Fibroblast of skin of right biceps (primary cell): Measurements from ENCODE around the gene CCDC3.
A peak's percentile ranks its signal among the peaks of the same experiment; 100 is the strongest.
"Not testable (repeated sequence)": the region's sequence is repeated elsewhere in the genome, so short reads cannot be mapped to it uniquely, and the experiment has no call there.

Experiments used
- DNase-seq: peaks from one replicate; pipeline ENCODE4 v3.0.0-alpha.2; 2013

Gene CCDC3

GRCh38 chr10:13001041-13001886 lies at the start of gene CCDC3:
Gene CCDC3, minus strand, starts transcription at chr10:13001713. Its CDS starts 143 bp downstream, at chr10:13001570.
- peak; percentile 14 for DNase-seq

DNA sequence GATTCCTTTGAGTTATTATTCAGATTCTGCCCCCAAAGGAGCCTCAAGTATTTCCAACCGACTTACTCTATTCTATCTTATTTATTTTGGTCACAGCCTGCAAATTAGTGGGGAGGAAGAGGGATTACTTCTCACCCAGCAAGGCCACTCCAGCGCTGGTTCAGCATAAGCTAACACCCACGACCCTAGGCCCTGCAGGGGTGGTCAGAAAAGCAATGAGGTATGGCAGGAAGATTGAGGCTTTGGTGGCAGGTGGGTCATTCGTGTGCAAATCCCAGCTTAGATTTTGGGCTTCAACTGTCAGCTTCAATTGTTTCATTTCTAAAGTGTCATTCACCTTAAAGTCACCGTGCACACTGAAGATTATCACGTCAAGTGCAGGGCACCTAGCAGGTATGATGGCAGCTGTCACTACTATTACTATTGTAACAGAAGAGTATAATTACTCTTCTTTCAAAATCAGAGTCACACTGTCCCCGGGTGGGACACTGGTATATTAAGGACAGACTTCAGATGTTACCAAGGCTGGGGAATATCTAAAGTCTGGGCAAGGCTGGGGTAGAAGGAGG lies 49.7 kb upstream of the CCDC3 start:
- no peak for DNase-seq

GRCh38 chr10:13049774-13050420 lies 48.4 kb upstream of the CCDC3 start:
- DNase-seq: no peak

DNA sequence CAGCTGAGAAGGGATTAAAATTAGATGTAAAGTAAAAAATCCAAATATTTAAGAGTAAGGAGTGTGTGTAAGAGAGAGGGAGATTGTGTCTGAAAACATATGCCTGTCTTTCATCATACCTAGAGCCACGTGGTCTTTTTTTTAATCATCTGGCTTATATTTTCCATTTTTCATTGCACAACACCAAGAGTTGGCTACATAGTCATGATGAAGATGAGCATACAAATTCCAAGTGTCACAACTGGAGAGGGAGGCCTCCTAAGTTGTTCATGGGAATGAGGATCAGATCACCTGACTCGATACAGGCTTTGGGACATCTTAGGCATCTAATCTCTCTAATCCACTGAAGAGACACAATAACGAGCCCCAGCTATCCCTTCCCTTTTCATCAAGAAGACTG lies 47.2 kb upstream of the CCDC3 start:
- no peak for DNase-seq

DNA sequence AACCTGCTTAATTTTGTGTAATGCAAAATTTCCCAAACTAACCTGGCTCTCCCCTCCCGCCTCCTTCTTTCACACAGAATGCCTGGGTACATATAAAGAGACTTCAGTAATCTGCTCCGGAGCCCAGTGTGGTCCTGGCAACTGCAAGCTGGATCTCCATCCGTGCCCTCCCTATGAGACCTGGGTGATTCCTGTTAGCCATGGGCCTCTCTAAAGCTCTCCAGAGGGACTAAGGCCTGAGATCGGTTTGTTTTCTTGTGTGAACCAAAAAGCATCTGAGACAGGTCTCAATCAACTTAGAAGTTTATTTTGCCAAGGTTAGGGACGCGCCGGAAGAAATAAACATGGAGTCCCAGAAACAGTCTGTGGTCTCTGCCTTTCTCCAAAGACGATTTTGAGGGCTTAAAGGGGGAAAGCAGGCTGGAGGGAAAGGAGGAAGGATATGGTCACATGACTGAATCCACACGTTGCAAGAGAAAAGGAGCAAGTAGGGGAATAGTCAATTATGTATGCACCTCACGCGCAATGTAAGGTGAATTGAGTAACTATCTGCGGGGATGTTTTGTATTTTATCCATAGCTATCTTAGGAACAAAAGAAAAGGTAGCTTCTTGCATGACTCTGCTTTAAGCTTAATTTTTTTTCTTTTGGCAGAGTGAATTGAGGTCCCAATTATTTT lies 46.2 kb upstream of the CCDC3 start:
- no peak for DNase-seq

- no peak for DNase-seq
These were observed 45.5 kb upstream of the CCDC3 start for GRCh38 chr10:13046851-13047528.

DNA sequence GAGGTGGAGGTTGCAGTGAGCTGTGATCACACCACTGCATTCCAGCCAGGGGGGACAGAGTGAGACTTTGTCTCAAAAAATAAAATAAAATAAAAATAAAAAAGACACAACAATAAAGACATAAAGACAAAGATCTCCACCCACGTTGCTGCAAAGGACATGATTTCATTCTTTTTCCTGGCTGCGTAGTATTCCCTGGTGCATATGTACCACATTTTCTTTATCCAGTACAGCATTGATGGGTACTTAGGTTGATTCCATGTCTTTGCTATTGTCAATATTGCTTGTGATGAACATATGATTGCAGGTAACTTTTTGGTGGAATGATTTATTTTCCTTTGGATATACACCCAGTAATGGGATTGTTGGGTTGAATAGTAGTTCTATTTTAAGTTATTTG lies 42.0 kb upstream of the CCDC3 start:
- no peak for DNase-seq

DNA sequence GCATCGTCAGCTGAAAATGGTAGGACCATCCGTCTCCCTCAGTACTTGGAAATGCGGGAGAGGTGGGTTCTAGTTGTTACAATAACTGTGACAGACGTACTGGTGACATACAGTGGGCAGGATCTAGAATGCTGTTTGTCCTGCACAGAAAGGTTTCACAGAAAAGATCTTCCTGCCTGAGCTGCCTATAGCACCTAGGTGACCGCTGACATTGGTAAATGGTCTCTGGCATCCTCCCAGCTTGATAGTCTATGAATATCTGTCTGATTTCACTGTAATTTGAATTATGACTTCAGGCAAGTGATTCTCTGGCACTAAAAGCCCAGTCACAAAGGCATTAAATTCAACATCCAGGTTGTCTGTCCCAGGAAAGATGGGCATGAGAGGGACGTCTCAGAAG lies 38.2 kb upstream of the CCDC3 start:
- no peak for DNase-seq

DNA sequence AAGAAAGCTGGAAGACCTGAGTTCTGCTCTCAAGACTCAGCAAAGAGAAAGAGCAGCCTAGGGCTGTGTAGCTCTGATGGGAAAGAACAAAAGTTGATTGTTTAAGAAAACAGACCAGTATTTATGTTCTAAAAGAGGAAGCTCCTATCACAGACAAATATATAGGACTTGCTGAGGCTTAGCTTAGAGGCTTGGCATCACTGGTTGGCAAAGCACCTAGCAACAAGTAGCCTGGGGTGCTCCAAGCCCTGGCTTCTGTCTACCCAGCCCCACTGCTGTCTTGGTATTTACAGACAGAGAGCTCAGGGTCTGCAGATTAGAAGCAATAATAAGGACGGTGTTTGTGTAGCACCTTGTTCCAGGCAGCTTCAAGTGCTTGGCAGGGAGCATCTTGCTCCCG lies 36.9 kb upstream of the CCDC3 start:
- DNase-seq: no peak

- DNase-seq: no peak
These were observed 36.3 kb upstream of the CCDC3 start for GRCh38 chr10:13037832-13038231.

DNA sequence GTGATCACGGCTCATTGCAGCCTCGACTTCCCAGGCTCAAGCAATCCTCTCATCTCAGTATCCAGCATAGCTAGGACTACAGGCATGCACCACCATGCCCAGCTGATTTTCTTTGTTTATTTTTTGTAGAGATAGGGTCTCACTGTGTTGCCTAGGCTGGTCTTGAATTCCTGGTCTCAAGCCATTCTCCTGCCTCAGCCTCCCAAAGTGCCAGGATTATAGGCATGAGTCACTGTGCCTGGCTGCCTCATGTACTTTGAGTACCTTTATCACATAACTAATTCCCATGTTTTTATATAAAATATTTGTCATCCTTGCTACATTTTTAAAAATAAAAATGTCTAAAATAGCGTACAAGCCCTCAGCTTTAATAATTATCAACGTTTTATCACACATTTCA lies 35.3 kb upstream of the CCDC3 start:
- no peak for DNase-seq

DNA sequence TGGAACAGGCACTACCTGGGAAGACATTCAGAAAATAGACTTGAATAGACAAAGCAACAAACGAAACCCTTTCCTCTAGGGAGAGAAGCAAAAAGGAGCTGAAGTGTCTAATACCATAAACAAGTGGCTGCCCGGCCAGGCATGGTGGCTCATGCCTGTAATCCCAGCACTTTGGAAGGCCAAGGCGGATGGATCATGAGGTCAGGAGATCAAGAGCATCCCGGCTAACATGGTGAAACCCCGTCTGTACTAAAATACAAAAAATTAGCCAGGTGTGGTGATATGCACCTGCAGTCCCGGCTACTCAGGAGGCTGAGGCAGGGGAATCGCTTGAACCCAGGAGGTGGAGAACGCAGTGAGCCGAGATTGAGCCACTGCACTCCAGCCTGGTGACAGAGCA lies 34.2 kb upstream of the CCDC3 start:
- not testable (repeated sequence) for DNase-seq

DNA sequence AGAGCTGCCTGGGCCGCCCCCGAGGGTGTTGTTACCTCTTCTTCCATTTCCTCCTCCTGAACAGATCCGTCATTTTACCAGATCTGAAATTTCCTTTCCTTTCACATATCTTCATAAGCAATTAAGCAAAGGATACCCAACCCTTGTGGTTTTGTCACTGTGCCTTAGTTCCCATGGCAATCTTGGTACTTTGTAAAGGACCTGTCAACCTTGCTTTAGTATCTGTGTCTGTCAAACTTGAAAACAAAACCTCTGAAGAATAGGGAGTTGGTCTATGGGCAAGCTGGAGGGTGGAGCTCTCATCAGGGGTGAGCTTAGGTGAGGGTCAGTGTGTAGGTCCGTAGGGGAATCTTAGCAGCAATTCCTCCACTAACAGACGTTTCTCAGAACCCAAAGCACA lies 25.4 kb upstream of the CCDC3 start:
- no peak for DNase-seq

- DNase-seq: no peak
These were observed 22.2 kb upstream of the CCDC3 start for GRCh38 chr10:13023754-13024153.

DNA sequence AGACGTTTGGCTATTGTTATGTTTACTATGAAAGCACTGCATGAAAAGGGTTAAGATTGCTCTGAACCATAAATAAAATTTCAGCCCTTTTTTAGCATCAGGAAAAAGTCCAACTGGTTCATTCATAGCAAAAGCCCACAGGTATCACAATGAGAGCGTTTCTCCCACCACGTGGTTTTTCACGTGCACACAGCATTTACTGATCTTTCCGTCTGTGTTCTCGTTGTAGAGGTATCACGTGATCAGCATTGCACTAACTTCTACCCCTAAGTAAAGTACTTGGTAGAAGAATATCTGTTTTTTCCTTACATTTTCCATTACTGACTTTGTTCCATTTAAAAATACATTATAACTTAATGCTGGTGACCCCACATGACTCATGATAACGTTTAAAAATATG lies 17.8 kb upstream of the CCDC3 start:
- DNase-seq: no peak

DNA sequence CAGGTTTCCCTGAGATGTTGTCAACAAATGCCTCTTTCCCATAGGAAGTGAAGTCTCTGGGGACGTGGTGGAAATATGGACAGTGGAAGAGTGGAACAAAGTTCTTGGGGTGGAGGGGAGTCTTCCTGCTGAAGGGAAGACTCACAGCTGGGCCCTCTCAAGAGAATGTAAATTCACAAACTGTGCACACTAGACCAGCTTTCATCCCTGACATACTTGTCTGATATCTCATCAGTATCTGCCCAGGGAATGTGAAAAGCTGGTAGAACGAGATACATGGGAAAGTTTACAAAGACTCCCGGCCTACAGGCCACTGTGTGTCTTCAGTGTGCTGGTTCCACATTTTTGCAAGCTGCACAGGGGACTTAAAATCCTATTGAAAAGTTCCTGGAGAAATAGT lies 16.7 kb upstream of the CCDC3 start:
- peak; percentile 8 for DNase-seq

GRCh38 chr10:13016886-13017285 lies 15.4 kb upstream of the CCDC3 start:
- DNase-seq: no peak

DNA sequence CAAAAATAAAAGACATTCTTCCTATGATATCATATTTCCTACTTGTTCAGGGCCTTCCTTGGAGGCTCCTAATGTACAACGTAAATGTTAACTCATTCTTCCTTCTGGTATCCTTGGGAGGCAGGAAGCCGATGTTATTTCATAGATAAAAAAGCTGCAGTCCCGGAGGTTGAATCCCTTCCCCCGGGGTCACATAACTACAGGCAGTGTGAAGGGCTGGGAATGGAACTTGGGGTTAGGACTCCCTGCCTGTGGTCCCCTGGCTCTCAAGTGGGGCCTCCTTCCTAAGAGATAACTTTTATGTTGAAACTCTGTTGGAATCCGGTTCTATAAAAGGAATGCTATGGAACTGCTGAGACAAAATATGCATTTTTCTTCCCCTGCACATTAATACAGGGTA lies 14.9 kb upstream of the CCDC3 start:
- peak; percentile 16 for DNase-seq

DNA sequence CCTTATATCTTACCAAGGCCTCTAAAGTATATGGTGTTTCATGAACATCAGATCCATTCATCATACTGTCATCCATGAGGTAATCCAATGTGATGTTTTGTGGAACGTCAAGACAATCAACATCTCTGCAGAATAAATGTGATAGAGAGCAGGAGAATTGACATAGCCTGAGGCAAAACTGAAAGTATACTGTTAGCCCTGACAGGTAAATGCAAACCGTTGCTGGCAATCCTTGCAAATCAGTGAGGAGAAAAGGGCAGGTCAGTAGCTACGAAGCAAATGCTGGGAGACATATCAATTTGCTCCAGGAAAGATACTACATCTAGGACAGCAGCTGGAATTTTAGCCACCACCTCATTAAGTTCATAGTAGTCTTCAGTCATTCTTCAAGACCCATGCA lies 4.5 kb upstream of the CCDC3 start:
- no peak for DNase-seq

GRCh38 chr10:13003759-13004158 lies 2.2 kb upstream of the CCDC3 start:
- DNase-seq: no peak

- peak; percentile 11 for DNase-seq
These were observed 1.5 kb upstream of the CCDC3 start for GRCh38 chr10:13003004-13003403.

DNA sequence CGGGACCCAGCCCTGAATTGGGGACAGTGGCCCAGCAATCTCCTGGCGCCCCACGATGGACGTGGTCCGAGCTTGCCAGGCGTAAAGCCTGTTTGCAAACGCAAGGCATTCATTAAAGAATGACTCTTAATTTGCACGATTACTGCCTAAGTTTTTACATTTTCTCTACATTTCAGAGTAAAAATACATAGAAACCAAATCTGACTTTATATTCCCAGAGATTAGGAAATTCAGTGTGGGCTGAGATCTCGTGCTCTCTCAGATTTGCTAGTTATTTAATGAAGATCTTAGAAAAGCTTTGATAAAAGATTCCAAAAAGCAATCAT lies 337 bp upstream of the CCDC3 start:
- no peak for DNase-seq

DNA sequence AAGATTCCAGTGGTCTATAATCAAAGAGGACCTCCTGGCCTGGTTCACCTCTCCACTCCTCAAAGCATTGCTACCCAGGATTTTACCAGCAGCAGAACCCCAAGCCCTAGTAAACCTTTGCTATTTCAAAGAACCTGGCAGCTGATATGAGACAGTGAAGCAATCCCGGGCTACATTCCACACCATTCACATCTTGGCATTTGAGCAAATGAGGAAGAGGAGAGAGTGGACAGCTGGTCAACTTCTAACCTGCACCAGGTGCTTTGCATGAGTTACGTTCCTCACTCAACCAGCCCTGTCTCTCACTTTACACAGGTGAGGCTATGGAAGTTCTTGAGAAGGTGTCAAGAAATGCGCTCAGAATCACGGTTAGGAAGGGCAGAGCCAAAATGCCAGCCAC lies 1.1 kb downstream of the CCDC3 start:
- DNase-seq: no peak
